Measurements from ENCODE around the gene UMODL1.

The UMODL1 gene

GRCh38 chr21:42031816-42032215 lies 39.3 kb upstream of the UMODL1 start:
- H3K4me3 ChIP-seq (ENCODE audit: low read depth, low read length) = no peak overlapping the region
- no peak for TF ChIP-seq CTCF (IDR thresholded peaks at IDR 0.05; ENCODE audit: borderline replicate concordance, insufficient read depth, low read depth, low read length)

- TF ChIP-seq CTCF (IDR thresholded peaks at IDR 0.05; ENCODE audit: borderline replicate concordance, insufficient read depth, low read depth, low read length) = no peak
- H3K4me3 ChIP-seq (ENCODE audit: low read depth, low read length) = no peak overlapping the region
Observed at GRCh38 chr21:42032266-42032665, 38.9 kb upstream of the UMODL1 start.

- H3K4me3 ChIP-seq (ENCODE audit: low read depth, low read length) = no peak overlapping the region
- TF ChIP-seq CTCF (IDR thresholded peaks at IDR 0.05; ENCODE audit: borderline replicate concordance, insufficient read depth, low read depth, low read length) = no peak
Observed at GRCh38 chr21:42032968-42033367, 38.1 kb upstream of the UMODL1 start.

DNA sequence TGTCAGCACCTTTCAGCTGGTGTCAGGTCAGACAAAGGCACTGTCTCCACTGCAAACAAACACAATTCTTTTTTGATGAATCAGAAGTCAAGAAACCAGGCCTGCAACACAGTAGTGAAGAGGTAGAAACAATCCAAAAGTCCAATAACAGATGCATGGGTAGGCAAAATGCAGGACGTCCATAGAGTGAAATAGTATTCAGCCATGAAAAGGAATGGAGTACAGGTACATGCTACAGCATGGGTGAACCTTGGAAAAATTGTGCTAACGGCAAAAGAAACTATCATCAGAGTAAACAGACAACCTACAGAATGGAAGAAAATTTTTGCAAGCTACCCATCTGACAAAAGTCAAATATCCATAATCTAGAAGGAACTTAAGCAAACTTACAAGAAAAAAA lies 34.8 kb upstream of the UMODL1 start:
- TF ChIP-seq CTCF (IDR thresholded peaks at IDR 0.05; ENCODE audit: borderline replicate concordance, insufficient read depth, low read depth, low read length) = no peak
- H3K4me3 ChIP-seq (ENCODE audit: low read depth, low read length) = no peak overlapping the region

DNA sequence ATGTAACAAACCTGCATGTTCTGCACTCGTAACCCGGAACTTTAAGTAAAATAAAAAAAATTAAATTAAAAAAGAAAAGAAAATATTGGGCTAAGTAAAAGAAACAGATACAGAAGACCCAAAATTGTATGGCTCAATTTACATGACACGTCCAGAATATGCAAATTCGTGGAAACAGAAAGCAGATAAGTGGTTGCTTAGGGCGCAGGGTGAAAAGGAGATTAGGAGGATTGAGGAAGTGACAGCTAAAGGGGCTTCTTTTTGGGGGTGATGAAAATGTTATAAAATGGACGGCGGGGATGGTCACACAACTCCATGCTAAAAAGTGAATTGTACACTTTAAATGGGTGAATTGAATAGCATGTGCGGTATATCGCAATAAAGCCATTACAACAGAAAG lies 33.6 kb upstream of the UMODL1 start:
- no peak overlapping the region for H3K4me3 ChIP-seq (ENCODE audit: low read depth, low read length)
- TF ChIP-seq CTCF (IDR thresholded peaks at IDR 0.05; ENCODE audit: borderline replicate concordance, insufficient read depth, low read depth, low read length) = no peak

- no peak overlapping the region for H3K4me3 ChIP-seq (ENCODE audit: low read depth, low read length)
- TF ChIP-seq CTCF (IDR thresholded peaks at IDR 0.05; ENCODE audit: borderline replicate concordance, insufficient read depth, low read depth, low read length) = no peak
Observed at GRCh38 chr21:42037943-42038342, 33.2 kb upstream of the UMODL1 start.

DNA sequence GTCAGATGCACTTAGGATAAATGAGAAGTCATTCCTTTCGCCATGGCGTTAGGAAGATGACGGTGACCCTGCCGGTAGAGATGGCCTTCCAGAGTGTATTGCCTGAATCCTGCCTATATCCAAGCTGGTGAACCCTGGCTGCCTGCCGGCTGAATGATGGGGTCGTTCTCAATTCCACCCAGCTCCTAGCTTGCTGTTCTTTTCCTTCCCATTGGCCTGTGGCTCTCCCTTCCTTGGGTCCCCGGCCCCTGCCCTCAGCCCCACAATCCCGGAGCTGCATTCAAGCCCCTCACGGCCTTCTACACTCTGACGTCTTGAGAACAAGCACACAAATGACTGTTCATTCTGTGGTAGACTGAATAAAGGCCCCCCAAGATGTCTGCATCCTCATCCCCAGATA lies 32.7 kb upstream of the UMODL1 start:
- no peak overlapping the region for H3K4me3 ChIP-seq (ENCODE audit: low read depth, low read length)
- TF ChIP-seq CTCF (IDR thresholded peaks at IDR 0.05; ENCODE audit: borderline replicate concordance, insufficient read depth, low read depth, low read length) = no peak
